HL-60 (cell line): Measurements from ENCODE around the gene TRIM67.

Experiments used
- CTCF ChIP-seq: IDR thresholded peaks from one replicate; pipeline ENCODE4 v1.5.1; 2011; ENCODE audit warnings: low read length, control low read depth, inconsistent platforms; ENCODE audit not compliant: insufficient read depth
- REST ChIP-seq: IDR thresholded peaks from 2 replicates; pipeline ENCODE4 v1.6.1; 2012; ENCODE audit warnings: low read depth; ENCODE audit not compliant: insufficient replicate concordance

GRCh38 chr1:231238298-231238697 is 76.4 kb downstream of the TRIM67 start:
- no peak for TF ChIP-seq CTCF
- TF ChIP-seq REST = no peak
